Keratinocyte (primary cell): ENCODE results near the gene TRIM67.

Source experiments
- EZH2 ChIP-seq: IDR thresholded peaks from one replicate; pipeline ENCODE4 v1.6.1; 2012; ENCODE audit warnings: inconsistent platforms, mild to moderate bottlenecking, low read length, moderate library complexity
- TF ChIP-seq, protein P1 (sequence below), 3 experiments: IDR thresholded peaks in 1 of 3; conservative IDR thresholded peaks in 1 of 3; optimal IDR thresholded peaks in 1 of 3; 2 replicates in 2 of 3; 3 replicates in 1 of 3; pipeline versions ENCODE3 to v1.5.1; 2011; ENCODE audit warnings: low read length in 3 of 3, mild to moderate bottlenecking in 3 of 3, moderate library complexity in 2 of 3, control low read depth in 1 of 3, inconsistent platforms in 1 of 3; ENCODE audit not compliant: insufficient read depth in 2 of 3; ENCODE audit errors: extremely low read depth in 1 of 3

GRCh38 chr1:231189683-231190270 is 27.9 kb downstream of the TRIM67 start:
- TF ChIP-seq, protein P1, sequence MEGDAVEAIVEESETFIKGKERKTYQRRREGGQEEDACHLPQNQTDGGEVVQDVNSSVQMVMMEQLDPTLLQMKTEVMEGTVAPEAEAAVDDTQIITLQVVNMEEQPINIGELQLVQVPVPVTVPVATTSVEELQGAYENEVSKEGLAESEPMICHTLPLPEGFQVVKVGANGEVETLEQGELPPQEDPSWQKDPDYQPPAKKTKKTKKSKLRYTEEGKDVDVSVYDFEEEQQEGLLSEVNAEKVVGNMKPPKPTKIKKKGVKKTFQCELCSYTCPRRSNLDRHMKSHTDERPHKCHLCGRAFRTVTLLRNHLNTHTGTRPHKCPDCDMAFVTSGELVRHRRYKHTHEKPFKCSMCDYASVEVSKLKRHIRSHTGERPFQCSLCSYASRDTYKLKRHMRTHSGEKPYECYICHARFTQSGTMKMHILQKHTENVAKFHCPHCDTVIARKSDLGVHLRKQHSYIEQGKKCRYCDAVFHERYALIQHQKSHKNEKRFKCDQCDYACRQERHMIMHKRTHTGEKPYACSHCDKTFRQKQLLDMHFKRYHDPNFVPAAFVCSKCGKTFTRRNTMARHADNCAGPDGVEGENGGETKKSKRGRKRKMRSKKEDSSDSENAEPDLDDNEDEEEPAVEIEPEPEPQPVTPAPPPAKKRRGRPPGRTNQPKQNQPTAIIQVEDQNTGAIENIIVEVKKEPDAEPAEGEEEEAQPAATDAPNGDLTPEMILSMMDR (optimal IDR thresholded peaks at IDR 0.05 in 1 of 3, IDR thresholded peaks at IDR 0.05 in 1 of 3, conservative IDR thresholded peaks at IDR 0.05 in 1 of 3; ENCODE audit: extremely low read depth in 1 of 3, insufficient read depth in 2 of 3, low read length in 3 of 3): no peak
- no peak for TF ChIP-seq EZH2
